Activated T-helper 2 cell treated with anti-CD3 and anti-CD28 coated beads, Interferon-gamma antibody, Interleukin-2, Interleukin-4, amounts not matched to agents 10 μg/mL and 5 μg/mL and 100 μg/mL, durations not matched to agents 14 hours and 24 hours and 36 hours (primary cell): ENCODE data around the gene GTF2IRD1. TPM values are rescaled to one million over a fixed set of nuclear protein-coding genes. Genes with fewer than 3 reads are reported as not detected.
"Not testable (repeated sequence)": the region's sequence is repeated elsewhere in the genome, so short reads cannot be mapped to it uniquely, and the experiment has no call there.

Experiments
- DNase-seq: peaks from one replicate; pipeline ENCODE4 v3.0.0; 2021; ENCODE audit warnings: low spot score
- H3K27ac Mint-ChIP-seq: one replicate; pipeline ENCODE4 v1.8.0; 2021; ENCODE audit warnings: mixed read lengths
- H3K27me3 Mint-ChIP-seq: one replicate; pipeline ENCODE4 v1.8.0; 2021; ENCODE audit warnings: low read depth, mixed read lengths
- H3K36me3 Mint-ChIP-seq: one replicate; pipeline ENCODE4 v1.8.0; 2021; ENCODE audit warnings: low read depth, mixed read lengths
- H3K4me1 Mint-ChIP-seq: one replicate; pipeline ENCODE4 v1.8.0; 2021; ENCODE audit warnings: low read depth, mixed read lengths
- H3K4me3 Mint-ChIP-seq: one replicate; pipeline ENCODE4 v1.8.0; 2021; ENCODE audit warnings: low read depth, mild to moderate bottlenecking, moderate library complexity, mixed read lengths
- H3K9me3 Mint-ChIP-seq: one replicate; pipeline ENCODE4 v1.8.0; 2021; ENCODE audit warnings: mixed read lengths
- intact Hi-C: fragments of 100-400 bp; cut with micrococcal nuclease; formaldehyde crosslinking; loops from one replicate; pipeline ENCODE4 v1.15.1; 2023
- total RNA-seq: library from RNA; stranded (reverse); gene quantifications from 2 replicates; pipeline ENCODE4 v1.2.3, GENCODE V29; 2022

GTF2IRD1 gene
- total RNA-seq, 1 donor from 2014 or later, result 3.1 TPM

DNA sequence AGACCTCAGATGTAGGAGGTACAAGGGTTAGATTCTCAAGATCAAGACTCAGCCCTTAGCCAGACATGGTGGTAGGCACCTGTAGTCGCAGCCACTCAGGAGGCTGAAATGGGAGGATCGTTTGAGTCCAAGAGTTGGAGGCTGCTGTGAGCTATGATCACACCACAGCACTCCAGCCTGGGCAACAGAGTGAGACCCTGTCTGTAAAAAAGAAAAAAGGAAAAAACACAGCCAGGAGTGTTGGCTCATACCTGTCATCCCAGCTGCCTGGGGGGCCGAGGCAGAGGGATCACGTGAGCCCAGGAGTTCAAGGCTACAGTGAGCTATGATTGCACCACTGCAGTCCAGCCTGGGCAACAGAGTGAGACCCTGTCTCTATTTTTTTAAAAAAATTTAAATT lies 69.3 kb downstream of the GTF2IRD1 start:
- DNase-seq, result no peak
- no peaks in the 10 kb centered on the region for H3K4me1 Mint-ChIP-seq
- no peaks in the 10 kb centered on the region for H3K27me3 Mint-ChIP-seq
- no peak overlapping the region for H3K4me3 Mint-ChIP-seq
- H3K9me3 Mint-ChIP-seq, result no peaks in the 10 kb centered on the region
- H3K27ac Mint-ChIP-seq, result no peak overlapping the region
- H3K36me3 Mint-ChIP-seq, result no peaks in the 10 kb centered on the region
- intact Hi-C loops, result no loop called here

DNA sequence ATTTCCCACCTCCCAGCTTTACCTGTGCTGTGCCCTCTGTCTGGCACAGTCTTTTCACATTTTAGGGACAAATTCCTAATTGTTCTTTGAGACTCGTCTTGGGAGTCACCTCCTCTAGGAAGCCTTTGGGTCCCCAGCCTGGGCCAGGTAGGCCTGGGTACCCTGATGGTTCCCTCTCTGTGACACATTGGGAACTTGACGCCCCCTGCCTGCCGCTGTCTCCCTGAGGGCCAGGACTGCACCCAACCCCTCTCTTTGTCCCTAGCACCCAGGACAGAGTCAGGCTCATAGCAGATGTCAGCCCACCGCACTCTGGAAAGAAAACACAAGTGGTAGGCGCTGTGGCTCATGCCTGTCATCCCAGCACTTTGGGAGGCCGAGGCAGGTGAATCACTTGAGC lies 71.4 kb downstream of the GTF2IRD1 start:
- no peaks in the 10 kb centered on the region for H3K9me3 Mint-ChIP-seq
- no peak for DNase-seq
- H3K27me3 Mint-ChIP-seq, result no peaks in the 10 kb centered on the region
- intact Hi-C loops, result no loop called here
- no peaks in the 10 kb centered on the region for H3K4me1 Mint-ChIP-seq
- H3K4me3 Mint-ChIP-seq, result no peak overlapping the region
- H3K36me3 Mint-ChIP-seq, result no peaks in the 10 kb centered on the region
- no peak overlapping the region for H3K27ac Mint-ChIP-seq

DNA sequence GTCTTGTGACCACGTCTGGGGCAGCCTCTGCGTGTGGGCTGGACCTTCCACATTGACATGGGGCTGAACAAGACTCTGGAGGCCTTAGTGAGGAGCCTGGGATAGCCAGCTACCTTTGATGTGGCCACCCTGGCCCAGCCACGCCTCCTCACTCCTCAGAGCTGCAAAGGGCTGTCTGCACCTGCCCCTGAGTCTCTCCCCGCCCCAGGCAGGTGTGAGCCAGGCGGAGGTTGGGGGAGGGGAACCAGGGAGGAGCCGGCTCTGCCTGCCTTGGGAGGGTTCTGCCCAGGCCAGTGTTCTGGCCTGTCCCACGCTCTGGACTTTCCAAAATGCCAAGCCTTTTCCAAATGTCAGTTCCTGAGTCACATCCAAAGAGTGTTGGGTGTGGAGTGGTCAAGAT lies 72.2 kb downstream of the GTF2IRD1 start:
- Mint-ChIP-seq H3K4me1 (no peaks in the 10 kb centered on the region), H3K4me3 (no peak overlapping the region), H3K36me3 (no peaks in the 10 kb centered on the region), H3K27ac (no peak overlapping the region), H3K9me3 (no peaks in the 10 kb centered on the region), H3K27me3 (no peaks in the 10 kb centered on the region)
- no peak for DNase-seq
- intact Hi-C loops, result no loop called here

GRCh38 chr7:74526780-74527179 lies 73.1 kb downstream of the GTF2IRD1 start:
- H3K36me3 Mint-ChIP-seq, result no peaks in the 10 kb centered on the region
- no peaks in the 10 kb centered on the region for H3K4me1 Mint-ChIP-seq
- H3K4me3 Mint-ChIP-seq, result no peak overlapping the region
- DNase-seq, result no peak
- intact Hi-C loops, result no loop called here
- no peak overlapping the region for H3K27ac Mint-ChIP-seq
- H3K27me3 Mint-ChIP-seq, result no peaks in the 10 kb centered on the region
- H3K9me3 Mint-ChIP-seq, result no peaks in the 10 kb centered on the region

DNA sequence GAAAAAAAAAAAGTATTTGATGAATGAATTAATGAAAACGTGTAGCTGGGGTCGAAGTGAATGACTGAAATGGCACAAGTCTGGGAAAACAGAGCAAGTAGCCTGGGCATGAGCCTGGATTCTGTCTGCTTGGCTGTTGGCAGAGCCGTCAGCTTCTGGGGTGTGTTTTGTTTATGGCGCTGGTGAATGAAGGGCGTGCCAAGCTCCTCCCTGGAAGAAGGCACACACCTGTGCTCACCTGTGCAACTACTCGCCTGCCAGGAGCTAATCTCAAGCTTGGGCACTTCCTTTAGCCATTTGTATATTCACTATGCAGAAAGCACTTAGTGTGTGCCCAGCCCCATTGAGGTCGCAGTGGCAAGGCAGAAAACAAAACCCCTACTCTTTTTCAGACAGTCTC lies 74.1 kb downstream of the GTF2IRD1 start:
- Mint-ChIP-seq H3K4me1 (no peaks in the 10 kb centered on the region), H3K4me3 (no peak overlapping the region), H3K27me3 (no peaks in the 10 kb centered on the region), H3K27ac (no peak overlapping the region), H3K9me3 (no peaks in the 10 kb centered on the region), H3K36me3 (no peaks in the 10 kb centered on the region)
- intact Hi-C loops, result no loop called here
- no peak for DNase-seq

DNA sequence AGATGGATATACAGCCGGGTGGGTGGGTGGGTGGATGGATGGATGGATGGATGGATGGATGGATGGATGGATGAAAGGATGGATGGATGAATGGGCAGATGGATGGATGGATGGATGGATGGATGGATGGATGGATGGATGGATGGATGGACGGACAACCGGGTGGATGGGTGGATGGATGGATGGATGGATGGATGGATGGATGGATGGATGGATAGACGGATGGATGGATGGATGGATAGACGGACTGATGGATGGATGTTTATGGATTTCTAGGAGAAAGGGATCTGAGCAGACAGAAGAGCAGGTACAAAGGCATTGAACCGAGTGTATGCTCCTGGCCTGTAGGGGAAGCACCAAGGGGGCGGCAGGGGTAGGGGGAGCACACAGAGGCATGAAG lies 75.1 kb downstream of the GTF2IRD1 start:
- H3K27me3 Mint-ChIP-seq, H3K4me1 Mint-ChIP-seq, H3K36me3 Mint-ChIP-seq, H3K4me3 Mint-ChIP-seq, DNase-seq, H3K9me3 Mint-ChIP-seq, intact Hi-C loops, H3K27ac Mint-ChIP-seq: not testable (repeated sequence)

DNA sequence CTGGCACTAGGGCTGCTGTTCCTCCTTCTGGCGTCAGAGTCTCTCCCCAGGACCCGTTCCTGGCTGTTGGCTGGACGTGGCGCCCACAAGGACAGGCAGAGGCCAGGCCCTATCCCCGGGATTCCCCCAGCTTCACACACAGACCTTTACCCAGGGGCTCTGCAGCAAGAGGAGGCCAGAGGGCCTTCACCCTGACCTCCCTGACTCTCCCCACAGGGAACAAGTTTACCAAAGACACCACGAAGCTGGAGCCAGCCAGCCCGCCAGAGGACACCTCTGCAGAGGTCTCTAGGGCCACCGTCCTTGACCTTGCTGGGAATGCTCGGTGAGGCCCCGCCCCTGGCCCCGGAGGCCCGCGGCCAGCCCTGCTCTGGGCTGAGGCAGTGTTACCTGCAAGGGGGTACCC lies 82.2 kb downstream of the GTF2IRD1 start:
- no peak for DNase-seq
- Mint-ChIP-seq H3K27ac (no peak overlapping the region), H3K4me1 (no peaks in the 10 kb centered on the region), H3K4me3 (no peak overlapping the region), H3K27me3 (no peaks in the 10 kb centered on the region), H3K9me3 (no peaks in the 10 kb centered on the region), H3K36me3 (no peaks in the 10 kb centered on the region)
- intact Hi-C loops, result no loop called here

- peaks cover 10% of the 10 kb centered on the region for H3K9me3 Mint-ChIP-seq
- H3K27me3 Mint-ChIP-seq, H3K4me1 Mint-ChIP-seq, DNase-seq, H3K27ac Mint-ChIP-seq, H3K4me3 Mint-ChIP-seq, H3K36me3 Mint-ChIP-seq, intact Hi-C loops: not testable (repeated sequence)
Observed at GRCh38 chr7:74541937-74542336, 88.2 kb downstream of the GTF2IRD1 start.

GRCh38 chr7:74542558-74543117 lies 88.9 kb downstream of the GTF2IRD1 start:
- peaks cover 10% of the 10 kb centered on the region for H3K9me3 Mint-ChIP-seq
- no peaks in the 10 kb centered on the region for H3K27me3 Mint-ChIP-seq

GRCh38 chr7:74544706-74545469 lies 91.2 kb downstream of the GTF2IRD1 start:
- DNase-seq, result no peak
- Mint-ChIP-seq H3K36me3 (no peaks in the 10 kb centered on the region), H3K9me3 (peaks cover 10% of the 10 kb centered on the region), H3K4me1 (no peaks in the 10 kb centered on the region), H3K27me3 (no peaks in the 10 kb centered on the region), H3K4me3 (no peak overlapping the region), H3K27ac (no peak overlapping the region)
- intact Hi-C loops, result no loop called here

More at GRCh38 chr7:74542558-74543117, 88.9 kb downstream of the GTF2IRD1 start:
- Mint-ChIP-seq H3K27ac (no peak overlapping the region), H3K4me1 (no peaks in the 10 kb centered on the region), H3K36me3 (no peaks in the 10 kb centered on the region), H3K4me3 (no peak overlapping the region)
- DNase-seq, result no peak
- intact Hi-C loops, result no loop called here

- Mint-ChIP-seq H3K4me1 (no peaks in the 10 kb centered on the region), H3K27me3 (no peaks in the 10 kb centered on the region), H3K9me3 (peaks cover 10% of the 10 kb centered on the region), H3K27ac (no peak overlapping the region), H3K4me3 (no peak overlapping the region), H3K36me3 (no peaks in the 10 kb centered on the region)
- DNase-seq, result no peak
- intact Hi-C loops, result no loop called here
Observed at GRCh38 chr7:74545921-74546320, 92.2 kb downstream of the GTF2IRD1 start.

DNA sequence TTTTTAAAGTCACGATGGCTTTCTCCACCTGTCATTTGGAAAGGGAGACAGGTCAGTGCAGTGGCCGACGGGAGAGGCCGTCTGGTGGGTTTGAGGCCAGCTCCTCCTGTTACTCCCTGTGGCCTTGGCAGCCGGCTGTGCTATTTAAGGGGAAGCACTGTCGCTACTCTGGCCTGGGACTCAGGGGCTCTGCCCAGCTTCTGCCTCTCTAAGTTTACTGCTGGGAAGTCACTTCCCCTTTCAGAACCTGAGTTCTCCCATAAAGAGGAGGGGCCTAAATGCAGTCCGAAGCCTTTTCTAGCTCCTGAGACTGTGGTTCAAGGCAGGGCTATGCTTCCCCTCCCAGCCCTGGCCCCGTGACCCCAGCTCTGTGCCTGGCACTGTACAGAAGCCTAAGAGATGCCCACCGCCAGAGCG lies 99.9 kb downstream of the GTF2IRD1 start:
- H3K27ac Mint-ChIP-seq, intact Hi-C loops, DNase-seq, H3K4me3 Mint-ChIP-seq, H3K4me1 Mint-ChIP-seq, H3K36me3 Mint-ChIP-seq, H3K9me3 Mint-ChIP-seq, H3K27me3 Mint-ChIP-seq: not testable (repeated sequence)

DNA sequence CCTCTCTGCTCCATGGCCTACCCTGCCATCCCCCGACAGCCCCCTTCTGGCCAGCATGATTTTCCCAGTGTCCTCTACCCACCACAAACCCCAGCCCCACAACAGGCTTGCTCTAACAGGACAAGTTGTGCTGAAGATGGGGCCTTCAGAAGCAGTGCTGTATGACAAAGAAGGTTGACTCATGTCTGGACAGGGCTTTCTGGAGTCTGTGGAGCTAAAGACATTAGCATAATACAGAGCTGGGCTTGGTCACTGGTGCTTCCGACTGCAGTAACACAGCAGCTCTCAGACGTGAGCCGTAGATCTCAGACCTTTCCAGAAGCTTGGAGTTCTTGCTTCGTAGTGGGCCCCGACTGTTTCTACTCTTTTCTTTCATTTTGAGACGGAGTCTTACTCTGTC lies 100.5 kb downstream of the GTF2IRD1 start:
- no peak overlapping the region for H3K27ac Mint-ChIP-seq
- no peak for DNase-seq
- intact Hi-C loops, result no loop called here
- no peaks in the 10 kb centered on the region for H3K4me1 Mint-ChIP-seq
- no peaks in the 10 kb centered on the region for H3K36me3 Mint-ChIP-seq
- H3K4me3 Mint-ChIP-seq, result no peak overlapping the region
- H3K9me3 Mint-ChIP-seq, result no peaks in the 10 kb centered on the region
- H3K27me3 Mint-ChIP-seq, result no peaks in the 10 kb centered on the region
